Stimulated activated naive CD4-positive, alpha-beta T cell (primary cell): ENCODE data around the gene LBHD2.
A peak's percentile ranks its signal among the peaks of the same experiment; 100 is the strongest.
"Not testable (repeated sequence)": the region's sequence is repeated elsewhere in the genome, so short reads cannot be mapped to it uniquely, and the experiment has no call there.

ENCODE experiments used
- DNase-seq, 6 experiments: peaks; one replicate each; lab custom pipeline; 2025; lab: John Stamatoyannopoulos, UW

The LBHD2 gene

DNA sequence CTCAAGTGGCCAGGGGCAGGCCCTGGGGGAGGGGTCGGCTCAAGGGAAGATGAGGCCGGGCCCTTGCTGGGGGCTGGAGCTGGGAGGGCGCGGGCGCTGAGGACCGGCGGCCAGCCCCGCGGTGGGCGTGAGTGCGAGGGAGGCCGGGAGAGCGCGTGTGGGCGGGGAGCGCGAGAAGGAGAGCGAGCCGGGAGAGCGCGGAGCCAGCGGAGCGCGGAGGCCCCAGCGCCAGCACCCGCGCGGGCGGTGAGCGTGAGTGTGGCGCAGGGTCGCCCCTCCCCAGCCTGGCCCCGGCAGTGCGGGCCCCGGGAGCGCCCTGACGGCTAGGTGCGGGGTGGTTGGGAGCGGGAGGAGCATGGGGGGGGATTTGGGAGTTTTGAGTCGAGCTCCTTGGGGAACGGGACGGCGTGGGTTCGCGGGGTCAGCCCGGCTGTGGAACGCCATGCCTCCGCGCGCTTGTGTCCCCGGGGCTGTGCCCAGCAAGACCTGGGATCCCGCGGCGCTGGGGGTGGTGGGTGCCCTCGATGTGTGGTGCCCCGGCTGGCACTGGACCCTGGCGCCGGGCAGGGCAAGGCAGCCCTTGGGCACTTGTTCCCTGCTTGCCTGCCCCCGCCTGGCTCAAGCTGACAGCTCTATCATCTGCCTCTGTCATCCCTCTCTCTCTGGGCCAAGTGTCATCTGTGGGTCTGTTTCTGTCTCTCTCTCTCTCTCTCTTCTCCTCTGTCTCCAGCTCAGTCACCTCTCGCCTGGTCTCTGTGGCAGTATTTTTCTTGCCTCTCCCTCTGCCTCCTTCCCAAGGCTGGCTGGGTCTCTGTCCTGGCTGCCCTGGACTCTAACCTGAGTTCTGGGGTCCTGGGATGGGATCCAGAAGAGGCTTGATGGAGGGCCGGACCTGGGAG is at the start of gene LBHD2:
Gene LBHD2, plus strand, starts transcription at position 190 of the 899 bp plus-strand sequence. CDS start 1,803 bp downstream, outside the sequence.
- DNase-seq = no peak

DNA sequence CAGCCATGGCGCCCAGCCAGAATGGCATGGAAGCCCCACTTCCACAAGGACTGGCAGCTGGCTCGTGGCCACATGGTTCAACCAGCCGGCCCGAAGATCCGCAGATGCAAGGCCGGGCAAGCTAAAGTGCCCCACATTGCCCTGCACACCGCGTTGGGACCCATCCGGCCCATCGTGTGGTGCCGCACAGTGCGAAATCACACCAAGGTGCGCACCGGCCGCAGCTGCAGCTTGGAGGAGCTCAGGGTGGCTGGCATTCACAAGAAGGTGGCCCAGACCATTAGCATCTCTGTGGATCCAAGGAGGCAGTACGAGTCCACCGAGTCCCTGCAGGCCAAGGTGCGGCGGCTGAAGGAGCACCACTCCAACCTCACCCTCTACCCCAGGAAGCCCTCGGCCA is 42.5 kb upstream of the LBHD2 start:
- DNase-seq = no peak

DNA sequence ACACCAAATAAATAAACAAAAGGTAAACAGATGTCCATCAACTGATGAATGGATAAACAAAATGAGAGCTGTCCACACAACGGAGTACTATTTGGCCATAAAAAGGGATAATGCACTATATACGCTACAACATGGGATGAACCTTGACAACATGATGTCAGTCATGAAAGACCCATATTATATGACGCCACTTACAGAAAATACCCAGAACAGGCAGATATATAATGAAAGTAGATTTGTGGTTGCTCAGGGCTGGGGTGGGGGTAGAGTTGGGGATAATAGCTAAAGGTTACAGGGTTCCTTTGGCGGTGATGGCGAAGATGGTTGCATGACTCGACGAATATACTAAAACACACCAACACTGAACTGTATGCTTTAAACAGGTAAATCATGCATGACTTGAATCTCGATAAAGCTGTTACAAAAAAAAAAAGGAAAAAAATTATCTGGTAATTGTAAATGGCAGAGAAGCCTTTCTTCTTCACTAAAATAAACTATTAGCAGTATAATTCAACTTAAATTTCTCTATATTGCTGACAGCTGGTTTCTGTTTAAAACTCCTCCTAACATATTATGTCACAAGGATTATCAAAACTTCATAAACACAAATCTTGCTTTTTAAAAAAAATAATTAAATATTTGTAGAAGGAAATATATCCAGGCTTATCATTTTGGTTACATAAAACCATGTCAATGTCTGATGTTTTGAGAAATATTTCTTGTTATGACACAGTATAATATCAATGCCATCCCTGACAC is 40.6 kb upstream of the LBHD2 start:
- no peak for DNase-seq

DNA sequence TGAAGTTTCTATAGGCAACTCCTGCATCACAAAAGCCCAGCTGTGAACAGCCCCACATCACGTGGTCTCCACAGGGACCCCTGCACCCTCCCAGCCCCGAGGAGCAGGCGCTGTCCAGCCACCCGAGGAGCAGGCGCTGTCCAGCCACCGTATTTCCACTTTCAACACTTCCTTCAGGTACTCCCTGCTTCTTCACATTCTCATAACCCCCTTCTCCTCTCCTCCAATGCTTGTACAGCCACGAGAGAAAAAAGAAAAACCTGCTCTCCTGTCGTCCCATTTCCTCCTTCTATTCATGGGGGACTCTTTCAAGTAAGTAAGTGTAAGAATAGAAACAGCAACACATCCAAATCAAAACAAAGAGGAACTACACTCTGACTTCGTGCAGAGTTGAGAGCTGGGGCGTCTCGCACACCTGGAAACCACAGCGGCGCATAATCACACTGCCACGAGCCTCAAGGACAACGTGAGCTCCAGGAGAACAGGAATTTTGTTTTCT is 38.6 kb upstream of the LBHD2 start:
- no peak for DNase-seq

DNA sequence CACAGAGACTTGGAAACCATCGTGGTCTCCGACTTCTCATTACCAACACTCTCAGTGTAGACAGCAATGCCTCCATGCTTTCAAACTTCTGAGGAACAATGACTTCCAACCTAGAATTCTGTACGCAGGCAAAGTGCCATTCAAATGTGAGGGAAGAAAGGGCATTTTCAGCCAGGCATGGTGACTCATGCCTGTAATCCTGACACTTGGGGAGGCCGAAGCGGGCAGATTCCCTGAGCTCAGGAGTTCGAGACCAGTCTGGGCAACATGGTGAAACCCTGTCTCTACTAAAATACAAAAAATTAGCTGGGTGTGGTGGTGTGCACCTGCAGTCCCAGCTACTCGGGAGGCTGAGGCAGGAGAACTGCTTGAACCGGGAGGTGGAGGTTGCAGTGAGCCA is 36.6 kb upstream of the LBHD2 start:
- DNase-seq = not testable (repeated sequence)

DNA sequence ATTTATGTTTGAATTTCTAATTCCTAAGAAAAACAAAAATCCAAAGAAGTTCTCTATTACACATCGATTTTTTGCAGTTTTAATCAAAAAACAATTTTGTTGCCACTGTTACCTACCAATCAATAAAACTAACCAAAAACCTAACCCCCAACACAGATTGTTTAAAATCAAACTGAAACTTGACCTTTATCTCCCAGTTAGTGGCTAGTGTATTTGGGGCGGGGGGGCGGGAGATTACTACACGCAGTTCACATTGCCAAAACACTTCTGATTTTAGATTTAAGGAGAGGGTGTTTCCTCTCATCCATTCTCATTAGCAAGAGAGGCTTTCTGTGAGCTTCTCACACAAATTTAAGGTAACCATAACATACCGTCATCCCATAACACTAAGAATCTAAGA is 33.1 kb upstream of the LBHD2 start:
- DNase-seq = no peak

DNA sequence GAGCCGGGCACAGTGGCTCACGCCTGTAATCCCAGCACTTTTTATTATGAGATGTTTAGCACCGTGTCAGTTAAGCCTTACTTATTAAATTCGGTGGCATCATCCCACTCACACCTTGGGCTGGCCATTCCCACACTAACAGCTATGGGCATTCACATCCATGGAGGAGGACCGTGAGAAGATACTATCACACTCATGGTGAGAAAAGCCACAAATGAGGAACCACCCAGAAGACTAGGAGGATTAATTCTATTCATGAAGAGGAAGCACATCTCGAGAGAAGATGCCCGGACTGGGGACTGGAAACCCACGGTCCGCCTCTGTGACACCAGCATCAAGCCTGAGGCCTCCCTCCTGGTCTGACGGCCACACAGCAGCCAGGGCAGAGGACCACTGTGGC is 31.6 kb upstream of the LBHD2 start:
- no peak for DNase-seq

DNA sequence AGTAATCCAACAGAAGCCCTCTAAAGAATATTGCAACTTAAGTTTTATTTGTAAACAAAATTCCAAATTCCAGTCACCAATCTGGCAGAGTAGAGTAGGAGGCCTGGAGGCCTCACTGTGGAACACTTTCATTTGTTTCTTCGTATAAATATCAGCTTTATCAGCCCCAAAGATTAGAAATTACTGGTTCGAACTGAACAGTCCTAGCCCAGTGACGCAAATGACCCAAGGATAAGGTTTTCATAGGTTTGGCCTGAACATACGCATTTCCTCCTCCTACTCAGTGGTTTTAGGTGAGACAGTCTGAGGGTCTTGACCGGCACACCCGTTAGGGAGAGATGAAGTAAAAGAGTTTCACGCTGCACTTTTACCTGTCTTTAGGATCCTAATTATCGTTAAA is 28.3 kb upstream of the LBHD2 start:
- no peak for DNase-seq

DNA sequence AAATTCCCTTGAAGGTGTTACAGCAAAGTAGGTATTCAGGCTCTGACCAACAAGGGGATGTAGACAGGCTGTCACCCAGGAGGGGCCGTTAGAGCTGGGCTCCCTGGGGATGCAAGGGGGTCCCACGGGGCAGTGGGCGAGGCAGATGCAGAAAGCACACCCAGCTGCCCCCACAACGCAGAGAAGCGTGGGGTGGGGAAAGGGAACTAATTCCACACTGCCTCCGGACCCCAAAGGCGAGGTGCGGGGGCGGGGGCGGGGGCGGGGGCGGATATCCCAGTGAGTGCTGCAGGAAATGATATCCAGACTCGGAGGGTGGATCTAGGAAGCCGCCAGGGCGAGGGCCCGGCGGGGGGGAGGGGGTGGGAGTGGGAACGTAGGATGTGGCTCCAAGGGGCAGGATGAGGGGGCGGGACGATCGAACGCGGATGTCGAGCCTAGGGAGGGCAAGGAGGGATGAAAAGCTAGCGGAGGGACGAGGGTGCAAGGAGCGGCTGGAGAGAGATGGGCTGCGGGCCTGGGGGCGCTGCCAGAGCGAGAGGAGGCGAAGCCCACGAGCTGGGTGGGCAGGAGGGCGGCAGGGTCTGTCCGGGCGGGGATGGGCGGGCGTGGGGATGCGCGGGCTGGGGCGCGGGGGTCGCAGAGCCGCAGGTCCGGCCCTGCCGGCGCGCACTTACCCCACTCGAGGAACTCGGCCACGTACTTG is 27.5 kb upstream of the LBHD2 start:
- DNase-seq = peak in 2 of 6 experiments; percentile 5 to 11

DNA sequence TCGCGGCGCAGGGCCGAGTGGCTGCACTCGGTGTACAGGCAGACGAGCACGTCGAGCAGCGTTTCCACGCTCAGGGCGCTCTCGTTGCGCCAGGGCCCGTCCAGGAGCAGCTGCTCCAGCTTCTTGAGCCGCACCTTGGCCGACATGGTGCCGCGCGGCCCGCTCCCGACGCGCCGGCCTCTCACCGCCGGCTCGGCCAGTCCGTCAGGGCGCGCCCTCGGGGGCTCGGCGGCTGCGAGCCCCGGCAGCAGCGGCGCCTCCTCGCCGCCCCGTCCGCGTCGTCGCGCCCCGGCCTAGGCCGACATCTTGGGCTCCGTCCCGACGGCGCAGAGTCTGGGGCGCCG is 27.0 kb upstream of the LBHD2 start:
- DNase-seq = no peak

DNA sequence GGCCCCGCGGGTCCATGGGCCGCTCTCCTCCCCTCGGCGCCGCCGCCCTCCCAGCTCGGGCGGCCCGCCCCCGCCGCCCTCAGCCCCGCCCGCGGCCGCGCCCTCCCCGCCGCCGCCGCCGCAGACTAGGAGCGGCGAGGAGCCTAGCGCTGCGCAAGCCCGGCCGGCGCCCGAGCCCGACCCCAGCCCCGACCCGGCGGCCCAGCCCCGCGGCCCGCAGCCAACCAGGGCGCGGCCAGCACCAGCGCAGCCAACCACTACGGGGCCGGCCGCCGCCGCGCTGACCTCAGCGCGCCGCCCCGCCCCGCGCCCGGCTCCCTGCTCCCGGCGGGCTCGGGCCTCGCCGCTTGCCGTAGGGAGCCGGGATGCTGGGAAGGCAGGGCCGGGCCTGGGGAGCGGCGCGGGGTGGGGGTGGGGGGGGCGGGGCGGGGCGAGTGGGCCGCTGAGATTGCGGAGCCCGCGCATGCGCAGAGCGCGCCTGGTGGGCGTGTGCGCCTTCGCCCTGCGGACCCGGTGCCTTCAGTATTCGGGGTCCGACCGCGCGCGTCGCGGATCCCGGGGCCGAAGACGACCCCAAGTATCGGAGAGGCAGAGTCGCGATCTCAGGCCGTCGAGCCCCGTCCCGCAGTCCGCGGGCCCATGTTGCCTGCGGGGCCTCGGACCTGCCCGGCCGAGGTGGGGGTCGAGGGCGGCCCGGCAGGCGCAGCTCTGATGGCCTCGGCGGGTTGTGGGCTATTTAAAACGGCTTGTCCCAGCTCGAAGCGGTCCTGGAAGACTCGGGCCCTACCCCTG is 26.4 kb upstream of the LBHD2 start, which contains the start of gene CDC42BPB:
Gene CDC42BPB, minus strand, starts transcription at position 178 of the 792 bp plus-strand sequence. CDS start 376 bp downstream, outside the sequence.
- DNase-seq = peak; percentile 17 to 63 (median 52)

DNA sequence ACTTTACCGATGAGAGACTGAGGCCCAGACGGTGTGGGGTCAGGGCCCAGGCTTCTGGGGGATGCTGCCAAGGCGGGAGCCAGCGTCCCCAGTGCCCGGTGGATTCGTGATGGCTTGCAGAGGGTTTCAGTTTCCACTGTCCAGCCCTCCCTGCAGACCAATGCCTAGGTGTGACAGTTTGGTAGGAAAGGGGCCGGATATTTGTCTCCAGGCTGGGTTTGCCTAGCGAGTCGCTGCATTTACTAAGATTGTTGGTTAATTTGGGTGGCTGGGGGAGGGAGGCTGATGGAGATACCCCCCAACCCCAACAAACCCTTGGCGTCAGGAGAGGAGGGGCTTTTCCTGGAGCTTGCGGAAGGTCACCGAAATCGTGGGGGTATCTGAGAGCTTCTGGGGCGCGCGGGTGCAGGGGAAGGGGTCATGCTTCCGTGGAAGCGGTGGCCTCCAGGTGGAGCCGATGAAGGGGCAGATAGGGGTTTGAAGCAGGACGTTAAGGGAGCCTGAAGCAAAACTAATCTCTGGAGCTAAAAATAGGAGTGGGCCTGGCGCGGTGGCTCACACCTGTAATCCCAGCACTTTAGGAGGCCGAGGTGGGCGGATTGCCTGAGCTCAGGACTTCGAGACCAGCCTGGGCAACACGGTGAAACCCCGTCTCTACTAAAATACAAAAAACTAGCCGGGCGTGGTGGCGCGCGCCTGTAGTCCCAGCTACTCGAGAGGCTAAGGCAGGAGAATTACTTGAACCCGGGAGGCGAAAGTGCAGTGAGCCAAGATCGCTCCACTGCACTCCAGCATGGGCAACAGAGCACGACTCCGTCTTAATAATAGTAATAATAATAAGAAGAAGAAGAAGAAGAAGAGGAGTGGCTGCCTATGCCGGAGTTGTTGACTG is 25.6 kb upstream of the LBHD2 start:
- DNase-seq = peak in 1 of 6 experiments; percentile 47

DNA sequence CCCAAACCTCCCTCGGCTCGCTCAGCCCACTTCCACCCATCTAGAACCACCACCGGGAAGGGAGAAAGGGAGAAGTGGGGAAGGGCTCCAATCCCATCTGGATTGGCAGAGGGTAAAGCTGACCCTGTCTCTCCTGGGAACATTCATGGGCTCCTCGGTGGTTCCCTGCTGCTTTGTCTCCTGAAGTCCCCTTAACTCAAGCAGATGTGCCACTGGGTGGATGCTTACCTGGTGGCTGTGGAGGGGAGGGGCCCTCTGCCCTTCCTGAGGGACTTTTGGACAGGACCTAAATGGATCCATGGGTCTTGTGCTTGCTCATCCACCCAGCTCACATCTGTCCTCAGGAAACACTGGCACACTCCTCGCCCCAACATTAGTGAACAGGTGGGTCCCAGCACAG is 24.5 kb upstream of the LBHD2 start:
- no peak for DNase-seq

DNA sequence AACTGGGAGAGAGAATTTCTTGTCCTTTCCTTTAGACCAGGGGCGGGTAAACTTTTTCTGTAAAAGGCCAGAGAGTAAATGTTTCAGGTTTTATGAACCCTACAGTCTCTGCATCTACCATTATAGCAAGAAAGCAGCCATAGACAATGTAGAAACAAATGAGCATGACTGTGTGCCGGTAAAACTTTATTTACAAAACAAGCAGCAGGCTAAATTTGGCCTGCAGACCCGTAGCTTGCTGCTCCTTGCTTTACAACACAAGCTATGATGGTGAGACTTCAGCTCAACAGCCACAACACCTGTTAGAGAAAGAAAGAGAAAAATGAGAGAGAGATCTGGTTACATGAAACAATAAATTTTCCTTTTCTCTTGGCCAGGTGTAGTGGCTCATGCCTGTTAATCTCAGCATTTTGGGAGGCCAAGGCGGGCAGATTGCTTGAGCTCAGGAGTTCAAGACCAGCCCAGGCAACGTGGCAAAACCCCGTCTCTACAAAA is 22.5 kb upstream of the LBHD2 start:
- no peak for DNase-seq

DNA sequence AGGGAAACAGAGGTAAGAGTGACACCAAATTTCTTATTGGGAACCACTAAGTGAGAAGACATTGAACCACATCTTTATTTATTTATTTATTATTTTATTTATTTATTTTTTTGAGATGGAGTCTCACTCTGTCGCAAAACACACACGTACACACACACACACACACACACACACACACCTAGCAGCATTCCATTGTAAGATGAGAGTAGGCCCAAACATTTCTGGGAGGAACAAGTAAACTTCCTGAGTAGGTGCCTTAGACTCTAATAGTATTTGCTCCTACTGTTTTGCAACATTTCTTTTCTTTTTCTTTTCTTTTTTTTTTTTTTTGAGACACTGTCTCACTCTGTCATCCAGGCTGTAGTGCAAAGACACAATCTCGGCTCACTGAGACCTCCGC is 19.6 kb upstream of the LBHD2 start:
- no peak for DNase-seq

DNA sequence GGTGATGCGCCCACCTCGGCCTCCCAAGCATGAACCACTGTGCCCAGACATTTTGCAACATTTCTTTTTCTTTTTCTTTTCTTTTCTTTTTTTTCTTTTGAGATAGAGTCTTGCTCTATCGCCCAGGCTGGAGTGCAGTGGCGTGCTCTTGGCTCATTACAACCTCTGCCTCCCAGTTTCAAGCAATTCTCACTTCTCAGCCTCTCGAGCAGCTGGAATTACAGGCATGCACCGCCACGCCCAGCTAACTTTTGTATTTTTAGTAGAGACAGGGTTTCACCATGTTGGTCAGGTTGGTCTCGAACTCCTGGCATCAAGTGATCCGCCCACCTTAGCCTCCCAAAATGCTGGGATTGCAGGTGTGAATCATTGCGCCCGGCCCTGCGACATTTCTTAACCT is 19.0 kb upstream of the LBHD2 start:
- no peak for DNase-seq

DNA sequence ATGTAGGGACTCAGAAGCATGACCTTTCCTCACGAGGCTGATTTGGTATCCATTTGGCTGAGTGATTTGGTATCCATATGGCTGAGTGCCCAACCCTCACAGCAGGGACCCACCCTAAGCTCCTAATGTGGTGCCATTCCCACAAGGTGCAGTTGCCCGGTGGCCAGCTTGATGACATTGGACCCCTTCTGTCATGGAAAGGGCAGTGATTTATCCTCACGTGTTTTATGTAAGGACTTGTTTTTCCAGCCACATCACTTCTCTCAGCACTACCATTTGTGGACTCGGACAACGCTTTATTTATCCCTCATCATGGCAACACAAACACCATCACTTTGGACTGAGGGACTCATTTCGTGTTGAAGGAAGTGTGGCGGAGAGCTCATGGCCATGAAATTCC is 18.1 kb upstream of the LBHD2 start:
- no peak for DNase-seq

DNA sequence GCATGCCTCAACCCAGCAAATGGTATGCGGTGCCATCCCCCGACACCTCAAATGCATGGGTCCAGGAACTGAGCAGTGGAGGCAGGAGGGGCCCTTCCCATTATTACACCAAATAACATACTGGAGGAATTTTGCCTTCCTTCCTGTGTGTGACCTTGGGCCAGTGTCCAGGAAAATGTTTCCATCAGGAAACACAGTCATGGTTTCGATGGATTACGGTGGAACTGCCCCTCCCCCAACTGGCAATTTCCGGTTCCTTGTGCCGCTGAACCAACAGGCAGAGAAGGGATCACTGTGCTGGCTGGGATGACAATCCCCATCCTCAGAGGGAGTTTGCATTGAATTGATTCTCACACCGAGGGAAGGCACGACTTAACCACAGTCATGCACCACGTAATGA is 17.6 kb upstream of the LBHD2 start:
- no peak for DNase-seq

DNA sequence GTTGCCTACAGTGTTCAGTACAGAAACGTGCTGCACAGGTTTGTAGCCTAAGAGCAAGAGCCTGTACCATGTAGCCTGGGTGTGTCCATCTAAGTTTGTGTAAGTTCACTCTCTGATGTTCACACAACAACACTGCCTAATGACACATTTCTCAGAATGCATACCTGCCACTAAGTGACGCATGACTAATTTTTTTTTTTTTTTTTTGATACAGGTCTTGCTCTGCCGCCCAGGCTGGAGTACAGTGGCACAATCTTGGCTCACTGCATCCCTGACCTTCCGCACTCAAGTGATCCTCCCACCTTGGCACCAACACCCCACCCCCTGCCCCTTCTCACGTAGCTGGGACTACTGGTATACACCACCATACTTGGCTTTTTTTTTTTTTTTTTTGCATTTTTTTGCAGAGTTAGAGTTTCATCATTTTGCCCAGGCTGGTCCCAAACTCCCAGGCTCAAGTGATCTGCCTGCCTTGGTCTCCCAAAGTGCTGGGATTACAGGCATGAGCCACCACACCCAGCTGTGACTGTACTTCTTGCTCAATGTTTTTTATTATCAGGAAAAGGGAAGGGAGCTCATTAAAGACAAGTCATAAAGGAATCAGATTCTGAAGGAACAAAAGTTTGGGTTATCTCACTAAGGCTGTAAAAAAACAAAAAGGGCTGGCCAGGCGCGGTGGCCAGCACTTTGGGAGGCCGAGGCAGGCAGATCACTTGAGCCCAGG is 16.6 kb upstream of the LBHD2 start:
- no peak for DNase-seq
